Karpas-422 (cell line): ENCODE measurements around the gene TAS2R13. TPM values are rescaled to one million over a fixed set of nuclear protein-coding genes. Genes with fewer than 3 reads are reported as not detected.

Experiments used
- DNase-seq: peaks from one replicate; pipeline ENCODE4 v3.0.0-alpha.2; 2015
- H2AFZ ChIP-seq: fragments of 200-600 bp; sonication (generic); 2 replicates; pipeline ENCODE4 v1.6.1; 2014; ENCODE audit warnings: antibody characterized with exemption, low read length, mixed read lengths
- H3K27ac ChIP-seq: fragments of 200-600 bp; sonication (generic); 2 replicates; pipeline ENCODE4 v1.5.1; 2014; ENCODE audit warnings: mild to moderate bottlenecking, low read length, moderate library complexity
- H3K27me3 ChIP-seq: fragments of 200-600 bp; sonication (generic); 2 replicates; pipeline ENCODE4 v1.6.1; 2014; ENCODE audit warnings: low read length, mixed read lengths
- H3K36me3 ChIP-seq: fragments of 200-600 bp; sonication (generic); 2 replicates; pipeline ENCODE4 v1.6.1; 2014; ENCODE audit warnings: low read length, mixed read lengths; ENCODE audit not compliant: insufficient read depth
- H3K4me1 ChIP-seq: fragments of 200-600 bp; sonication (generic); 2 replicates; pipeline ENCODE4 v1.6.1; 2014; ENCODE audit warnings: mild to moderate bottlenecking, low read length, mixed read lengths
- H3K4me2 ChIP-seq: fragments of 200-600 bp; sonication (generic); 2 replicates; pipeline ENCODE4 v1.6.1; 2014; ENCODE audit warnings: low read length, low read depth, mild to moderate bottlenecking; ENCODE audit not compliant: poor library complexity, severe bottlenecking
- H3K4me3 ChIP-seq: fragments of 200-600 bp; sonication (generic); 2 replicates; pipeline ENCODE4 v1.5.1; 2014; ENCODE audit warnings: mild to moderate bottlenecking, antibody characterized with exemption, low read length, mixed read lengths
- H3K79me2 ChIP-seq: fragments of 200-600 bp; sonication (generic); 2 replicates; pipeline ENCODE4 v1.6.1; 2014; ENCODE audit warnings: mild to moderate bottlenecking, low read length, mixed read lengths
- H3K9ac ChIP-seq: fragments of 200-600 bp; sonication (generic); 2 replicates; pipeline ENCODE4 v1.6.0; 2014; ENCODE audit warnings: low read length
- H3K9me2 ChIP-seq: fragments of 200-600 bp; sonication (generic), shearing (Covaris generic); replicated peaks from 2 replicates; pipeline ENCODE4 v1.6.0; 2014; ENCODE audit warnings: mild to moderate bottlenecking, low read length, moderate library complexity; ENCODE audit not compliant: insufficient read depth
- H3K9me3 ChIP-seq: fragments of 300-700, 200-600 bp; sonication (generic); 2 replicates; pipeline ENCODE4 v1.6.1; 2014; ENCODE audit warnings: low read length, mixed read lengths
- H4K20me1 ChIP-seq: fragments of 200-600 bp; sonication (generic); 2 replicates; pipeline ENCODE4 v1.6.1; 2014; ENCODE audit warnings: mild to moderate bottlenecking, antibody characterized with exemption, low read length, low read depth; ENCODE audit not compliant: insufficient read depth
- total RNA-seq: library from RNA; depleted of rRNA; stranded (reverse); fragments of >200 nt; shearing (Covaris generic); gene quantifications from 2 replicates; pipeline ENCODE4 v1.2.3, GENCODE V29; 2014; ENCODE audit warnings: low replicate concordance

Gene TAS2R13
- total RNA-seq, 1 experiment from 2014 or later, result 8.9 TPM

GRCh38 chr12:10900972-10901371 lies 8.4 kb downstream of the TAS2R13 start:
- H3K27me3 ChIP-seq, result no peaks in the 10 kb centered on the region
- no peak overlapping the region for H3K9ac ChIP-seq
- no peak overlapping the region for H3K27ac ChIP-seq
- no peaks in the 10 kb centered on the region for H3K4me1 ChIP-seq
- H3K4me2 ChIP-seq, result no peak overlapping the region
- H4K20me1 ChIP-seq, result no peaks in the 10 kb centered on the region
- H3K79me2 ChIP-seq, result peaks cover 22% of the 10 kb centered on the region
- DNase-seq, result no peak
- 0 out of 2 replicates have a peak, but pooled peaks cover 4% of the 10 kb centered on the region for H3K9me3 ChIP-seq
- H3K9me2 ChIP-seq, result no peaks in the 10 kb centered on the region
- no peak overlapping the region for H2AFZ ChIP-seq
- H3K4me3 ChIP-seq, result no peak overlapping the region
- H3K36me3 ChIP-seq, result no peaks in the 10 kb centered on the region

GRCh38 chr12:10900530-10900929 lies 8.8 kb downstream of the TAS2R13 start:
- peaks cover 22% of the 10 kb centered on the region for H3K79me2 ChIP-seq
- no peak for DNase-seq
- no peaks in the 10 kb centered on the region for H3K27me3 ChIP-seq

GRCh38 chr12:10896854-10897253 lies 12.5 kb downstream of the TAS2R13 start:
- Histone ChIP-seq H3K9me3 (no peaks in the 10 kb centered on the region), H3K4me3 (no peak overlapping the region), H4K20me1 (no peaks in the 10 kb centered on the region)

More at GRCh38 chr12:10900530-10900929, 8.8 kb downstream of the TAS2R13 start:
- Histone ChIP-seq H3K4me3 (no peak overlapping the region), H3K4me2 (no peak overlapping the region), H3K4me1 (no peaks in the 10 kb centered on the region), H3K9me2 (no peaks in the 10 kb centered on the region), H3K9me3 (0 out of 2 replicates have a peak, but pooled peaks cover under 1% of the 10 kb centered on the region), H3K9ac (no peak overlapping the region), H3K27ac (no peak overlapping the region), H3K36me3 (no peaks in the 10 kb centered on the region), H4K20me1 (no peaks in the 10 kb centered on the region), H2AFZ (no peak overlapping the region)

GRCh38 chr12:10891937-10892336 lies 17.4 kb downstream of the TAS2R13 start:
- no peaks in the 10 kb centered on the region for H3K36me3 ChIP-seq
- H3K27me3 ChIP-seq, result no peaks in the 10 kb centered on the region
- no peaks in the 10 kb centered on the region for H4K20me1 ChIP-seq
- no peaks in the 10 kb centered on the region for H3K4me1 ChIP-seq
- no peak overlapping the region for H2AFZ ChIP-seq
- no peak overlapping the region for H3K9ac ChIP-seq
- H3K4me2 ChIP-seq, result no peak overlapping the region
- DNase-seq, result no peak
- H3K9me3 ChIP-seq, result no peaks in the 10 kb centered on the region
- H3K9me2 ChIP-seq, result no peaks in the 10 kb centered on the region
- H3K27ac ChIP-seq, result no peak overlapping the region
- no peaks in the 10 kb centered on the region for H3K79me2 ChIP-seq
- H3K4me3 ChIP-seq, result no peak overlapping the region

More at GRCh38 chr12:10896854-10897253, 12.5 kb downstream of the TAS2R13 start:
- H3K27ac ChIP-seq, result no peak overlapping the region
- H3K9me2 ChIP-seq, result no peaks in the 10 kb centered on the region
- no peaks in the 10 kb centered on the region for H3K36me3 ChIP-seq
- no peak overlapping the region for H3K9ac ChIP-seq
- H3K4me2 ChIP-seq, result no peak overlapping the region
- H3K4me1 ChIP-seq, result no peaks in the 10 kb centered on the region
- H3K27me3 ChIP-seq, result no peaks in the 10 kb centered on the region
- peaks cover 10% of the 10 kb centered on the region; the same call in 1 of the 2 replicates for H3K79me2 ChIP-seq
- H2AFZ ChIP-seq, result no peak overlapping the region
- no peak for DNase-seq

- H3K36me3 ChIP-seq, result no peaks in the 10 kb centered on the region
- H3K4me2 ChIP-seq, result no peak overlapping the region
- H3K4me3 ChIP-seq, result no peak overlapping the region
- no peaks in the 10 kb centered on the region for H3K9me2 ChIP-seq
- no peaks in the 10 kb centered on the region for H3K4me1 ChIP-seq
- H3K27me3 ChIP-seq, result no peaks in the 10 kb centered on the region
- no peaks in the 10 kb centered on the region for H3K9me3 ChIP-seq
- H2AFZ ChIP-seq, result no peak overlapping the region
- H3K9ac ChIP-seq, result no peak overlapping the region
- no peak overlapping the region for H3K27ac ChIP-seq
- H3K79me2 ChIP-seq, result no peaks in the 10 kb centered on the region
- no peak for DNase-seq
- H4K20me1 ChIP-seq, result no peaks in the 10 kb centered on the region
Observed at GRCh38 chr12:10889226-10889625, 20.1 kb downstream of the TAS2R13 start.

- Histone ChIP-seq H4K20me1 (no peaks in the 10 kb centered on the region), H3K9ac (no peak within 1 kb of the TSS), H3K79me2 (no peaks in the 10 kb centered on the region), H3K4me3 (no peak within 1 kb of the TSS), H3K4me2 (no peak within 1 kb of the TSS), H3K9me2 (no peaks in the 10 kb centered on the region), H3K9me3 (no peaks in the 10 kb centered on the region), H3K4me1 (no peaks in the 10 kb centered on the region), H3K27ac (no peak within 1 kb of the TSS), H3K27me3 (no peaks in the 10 kb centered on the region), H2AFZ (no peak within 1 kb of the TSS), H3K36me3 (no peaks in the 10 kb centered on the region)
- DNase-seq, result no peak
Observed at GRCh38 chr12:10884086-10884725, 25.2 kb downstream of the TAS2R13 start, which contains the start of gene PRH1. PRH1 (minus strand) TSS chr12:10884255; CDS start chr12:10884217, 38 bp downstream.

GRCh38 chr12:10873378-10873777 lies 36.0 kb downstream of the TAS2R13 start:
- Histone ChIP-seq H2AFZ (no peak overlapping the region), H3K9me3 (no peaks in the 10 kb centered on the region), H3K79me2 (peaks cover 7% of the 10 kb centered on the region; the same call in 1 of the 2 replicates), H3K9ac (no peak overlapping the region), H3K27me3 (no peaks in the 10 kb centered on the region), H3K4me3 (no peak overlapping the region), H3K36me3 (no peaks in the 10 kb centered on the region), H3K27ac (no peak overlapping the region), H4K20me1 (no peaks in the 10 kb centered on the region), H3K9me2 (no peaks in the 10 kb centered on the region), H3K4me2 (no peak overlapping the region), H3K4me1 (no peaks in the 10 kb centered on the region)
- DNase-seq, result no peak

- no peaks in the 10 kb centered on the region for H3K27me3 ChIP-seq
- no peak overlapping the region for H3K27ac ChIP-seq
- no peak overlapping the region for H3K4me3 ChIP-seq
- no peaks in the 10 kb centered on the region for H4K20me1 ChIP-seq
- H3K9me3 ChIP-seq, result 0 out of 2 replicates have a peak, but pooled peaks cover 4% of the 10 kb centered on the region
- H2AFZ ChIP-seq, result no peak overlapping the region
- H3K79me2 ChIP-seq, result peaks cover 7% of the 10 kb centered on the region; the same call in 1 of the 2 replicates
- no peak overlapping the region for H3K9ac ChIP-seq
- DNase-seq, result no peak
- no peaks in the 10 kb centered on the region; the same call in 1 of the 2 replicates for H3K9me2 ChIP-seq
- no peaks in the 10 kb centered on the region for H3K36me3 ChIP-seq
- no peaks in the 10 kb centered on the region for H3K4me1 ChIP-seq
- no peak overlapping the region for H3K4me2 ChIP-seq
Observed at GRCh38 chr12:10867381-10867780, 42.0 kb downstream of the TAS2R13 start.
